Peyer's patch (tissue), 4 donors: ENCODE results near the gene KCNN4. TPM values are rescaled to one million over a fixed set of nuclear protein-coding genes. Genes with fewer than 3 reads are reported as not detected.

Experiments used
- DNase-seq, 3 donors: peaks; one replicate each; pipeline ENCODE4 v3.0.0-alpha.2; 2017 to 2019
- H3K27ac ChIP-seq, 4 donors: fragments of 200-600 bp; sonication (generic); one replicate each; pipeline ENCODE4 v1.5.1; 2016 to 2019
- H3K27me3 ChIP-seq, 2 donors: fragments of 200-600 bp; sonication (generic); one replicate each; pipeline ENCODE4 v1.5.1; 2019
- H3K36me3 ChIP-seq, 3 donors: fragments of 200-600 bp; sonication (generic); one replicate each; pipeline ENCODE4 v1.5.1; 2016 to 2019
- H3K4me1 ChIP-seq, 4 donors: fragments of 200-600 bp; sonication (generic); one replicate each; pipeline ENCODE4 v1.5.1; 2016 to 2019
- H3K4me3 ChIP-seq, 4 donors: fragments of 200-600 bp; sonication (generic); 1 replicate in 3 of 4; 2 replicates in 1 of 4; pipeline ENCODE4 v1.5.1; 2016 to 2019; ENCODE audit warnings: mild to moderate bottlenecking in 1 of 4
- H3K9me3 ChIP-seq, 4 donors: fragments of 200-600 bp; sonication (generic); one replicate each; pipeline ENCODE4 v1.5.1; 2016 to 2019; ENCODE audit warnings: mild to moderate bottlenecking in 1 of 4
- POLR2A ChIP-seq, 2 donors: fragments of 450-650 bp; IDR thresholded peaks; one replicate each; pipeline ENCODE4 v1.5.1; 2017; ENCODE audit warnings: antibody characterized with exemption in 2 of 2, mild to moderate bottlenecking in 2 of 2, moderate library complexity in 2 of 2
- total RNA-seq, 4 donors: library from RNA; depleted of rRNA; stranded (reverse); fragments of >200 nt; gene quantifications; one replicate each; pipeline ENCODE4 v1.1.0, GENCODE V29; 2016
- TF ChIP-seq, protein P1 (sequence below), 6 experiments: fragments of 450-650 bp in 4 of 6; fragments of 200-600 bp in 2 of 6; sonication (generic) in 1 of 6; IDR thresholded peaks; one replicate each; pipeline ENCODE4 v1.5.1; 2017 to 2019; ENCODE audit warnings: antibody characterized with exemption in 6 of 6, mild to moderate bottlenecking in 3 of 6, moderate library complexity in 1 of 6

Gene KCNN4
- total RNA-seq, 4 donors from 2014 or later, result 5.1 to 54.5 (median 33.1) TPM

GRCh38 chr19:43760941-43761340 lies 19.8 kb downstream of the KCNN4 start:
- Histone ChIP-seq H3K4me1 (peaks cover 2 to 16% (median 8%) of the 10 kb centered on the region in 4 donors), H3K9me3 (no peaks in the 10 kb centered on the region), H3K4me3 (no peak overlapping the region), H3K27ac (no peak overlapping the region), H3K36me3 (no peaks in the 10 kb centered on the region), H3K27me3 (no peaks in the 10 kb centered on the region)
- TF ChIP-seq, protein P1, sequence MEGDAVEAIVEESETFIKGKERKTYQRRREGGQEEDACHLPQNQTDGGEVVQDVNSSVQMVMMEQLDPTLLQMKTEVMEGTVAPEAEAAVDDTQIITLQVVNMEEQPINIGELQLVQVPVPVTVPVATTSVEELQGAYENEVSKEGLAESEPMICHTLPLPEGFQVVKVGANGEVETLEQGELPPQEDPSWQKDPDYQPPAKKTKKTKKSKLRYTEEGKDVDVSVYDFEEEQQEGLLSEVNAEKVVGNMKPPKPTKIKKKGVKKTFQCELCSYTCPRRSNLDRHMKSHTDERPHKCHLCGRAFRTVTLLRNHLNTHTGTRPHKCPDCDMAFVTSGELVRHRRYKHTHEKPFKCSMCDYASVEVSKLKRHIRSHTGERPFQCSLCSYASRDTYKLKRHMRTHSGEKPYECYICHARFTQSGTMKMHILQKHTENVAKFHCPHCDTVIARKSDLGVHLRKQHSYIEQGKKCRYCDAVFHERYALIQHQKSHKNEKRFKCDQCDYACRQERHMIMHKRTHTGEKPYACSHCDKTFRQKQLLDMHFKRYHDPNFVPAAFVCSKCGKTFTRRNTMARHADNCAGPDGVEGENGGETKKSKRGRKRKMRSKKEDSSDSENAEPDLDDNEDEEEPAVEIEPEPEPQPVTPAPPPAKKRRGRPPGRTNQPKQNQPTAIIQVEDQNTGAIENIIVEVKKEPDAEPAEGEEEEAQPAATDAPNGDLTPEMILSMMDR (IDR thresholded peaks at IDR 0.05), result no peak
- no peak for TF ChIP-seq POLR2A (IDR thresholded peaks at IDR 0.05)
- no peak for DNase-seq

- H3K27me3 ChIP-seq, result no peaks in the 10 kb centered on the region
- no peaks in the 10 kb centered on the region for H3K9me3 ChIP-seq
- H3K36me3 ChIP-seq, result no peaks in the 10 kb centered on the region
- H3K4me3 ChIP-seq, result no peak overlapping the region
- H3K4me1 ChIP-seq, result peaks cover 0 to 7% (median 0%) of the 10 kb centered on the region in 4 donors
- TF ChIP-seq POLR2A (IDR thresholded peaks at IDR 0.05), result no peak
- TF ChIP-seq, protein P1 (IDR thresholded peaks at IDR 0.05), result no peak
- H3K27ac ChIP-seq, result peak overlapping the region in 1 of 4 donors; percentile 40
- no peak for DNase-seq
Measured at GRCh38 chr19:43759515-43759914, 21.3 kb downstream of the KCNN4 start.

DNA sequence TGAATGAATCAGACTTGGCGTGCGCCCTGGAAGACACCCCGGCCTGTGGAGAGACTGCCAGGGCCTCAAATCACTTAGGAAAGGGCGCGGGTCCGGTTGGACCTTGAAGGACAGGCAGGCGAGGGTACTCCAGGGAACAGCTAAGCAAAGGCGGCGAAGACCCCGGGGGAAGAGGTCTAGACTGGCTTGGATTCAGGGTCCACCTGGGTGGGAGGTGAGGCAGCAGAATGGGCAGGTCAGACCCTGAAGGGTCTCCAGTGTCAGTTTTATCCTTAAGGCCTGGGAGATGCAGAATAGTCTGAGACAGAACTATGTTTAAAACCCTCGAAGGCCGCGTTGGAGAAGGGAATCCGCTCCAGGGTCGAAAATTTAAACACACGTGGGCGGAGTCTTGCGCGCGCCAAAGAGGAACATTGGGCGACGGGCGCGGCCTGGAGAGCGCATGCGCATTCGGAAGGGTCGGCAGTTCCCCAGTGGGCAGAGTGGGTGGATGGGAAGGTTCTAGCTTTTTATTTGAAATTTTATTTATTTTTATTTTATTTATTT lies 25.4 kb downstream of the KCNN4 start:
- Histone ChIP-seq H3K9me3 (no peaks in the 10 kb centered on the region), H3K27me3 (no peaks in the 10 kb centered on the region), H3K36me3 (peaks cover 0 to 10% (median 0%) of the 10 kb centered on the region in 3 donors), H3K4me1 (peaks cover 0 to 16% (median 8%) of the 10 kb centered on the region in 4 donors), H3K27ac (peak overlapping the region; percentile 94 to 99 (median 96)), H3K4me3 (peak overlapping the region; percentile 55 to 66 (median 65))
- DNase-seq, result peak; percentile 80 to 92 (median 85)
- TF ChIP-seq, protein P1 (IDR thresholded peaks at IDR 0.05), result no peak
- no peak for TF ChIP-seq POLR2A (IDR thresholded peaks at IDR 0.05)

DNA sequence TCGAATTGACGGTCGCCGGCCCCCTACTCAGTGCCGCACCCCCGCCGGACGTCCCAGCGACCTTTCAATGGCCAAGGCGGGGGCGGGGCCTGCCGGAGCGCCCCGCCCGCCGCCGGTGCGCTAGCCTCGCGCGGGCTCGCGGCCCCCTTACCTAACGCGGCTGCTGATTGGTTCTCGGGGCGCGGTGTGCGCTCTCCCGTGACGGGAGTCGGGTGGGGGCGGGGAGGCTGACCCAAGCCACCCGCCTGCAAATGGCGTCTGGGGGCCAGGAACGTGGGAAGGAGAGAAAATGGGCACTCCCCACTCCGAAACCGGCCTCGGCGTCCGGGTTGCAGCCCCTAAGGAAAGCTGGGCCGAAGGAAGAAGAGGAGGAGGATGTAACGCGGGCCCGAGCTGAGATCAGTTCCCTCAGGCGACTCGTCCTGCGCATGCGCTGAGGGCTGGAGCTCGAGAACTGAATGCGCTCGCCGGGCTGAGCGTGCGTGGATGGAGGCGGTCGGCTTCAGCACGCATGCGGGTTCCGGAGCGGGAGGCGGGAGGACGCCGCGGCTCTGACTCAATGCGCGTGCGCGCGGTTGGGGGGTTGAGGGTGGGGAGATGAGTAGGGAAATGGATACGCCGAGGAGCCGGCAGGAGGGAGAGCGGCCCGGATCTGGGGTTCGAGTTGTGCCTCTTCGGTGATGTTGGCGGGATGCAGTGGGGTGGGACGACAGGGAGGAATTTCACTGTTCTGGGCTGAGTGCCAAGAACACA lies 26.1 kb downstream of the KCNN4 start, which contains the start of gene SMG9:
SMG9 (minus strand) TSS at position 460 of the 753 bp plus-strand sequence. CDS start 4,221 bp downstream, outside the sequence.
- peak; percentile 96 to 99 (median 98) for DNase-seq
- H3K36me3 ChIP-seq, result peaks cover 0 to 16% (median 0%) of the 10 kb centered on the region in 3 donors
- H3K4me3 ChIP-seq, result peak within 1 kb of the TSS; percentile 55 to 66 (median 65)
- no peaks in the 10 kb centered on the region for H3K27me3 ChIP-seq
- H3K9me3 ChIP-seq, result no peaks in the 10 kb centered on the region
- H3K27ac ChIP-seq, result peak within 1 kb of the TSS; percentile 94 to 99 (median 96)
- peak; percentile 70 to 75 for TF ChIP-seq POLR2A (IDR thresholded peaks at IDR 0.05)
- TF ChIP-seq, protein P1 (IDR thresholded peaks at IDR 0.05), result peak in 1 of 6 experiments; percentile 14
- H3K4me1 ChIP-seq, result peaks cover 0 to 16% (median 8%) of the 10 kb centered on the region in 4 donors

GRCh38 chr19:43754253-43754502 lies 26.6 kb downstream of the KCNN4 start:
- peaks cover 0 to 21% (median 0%) of the 10 kb centered on the region in 3 donors for H3K36me3 ChIP-seq
- H3K4me1 ChIP-seq, result peaks cover 0 to 16% (median 8%) of the 10 kb centered on the region in 4 donors
- H3K27ac ChIP-seq, result peak overlapping the region; percentile 94 to 99 (median 96)
- peak overlapping the region; percentile 55 to 66 (median 65) for H3K4me3 ChIP-seq
- TF ChIP-seq, protein P1 (IDR thresholded peaks at IDR 0.05), result no peak
- TF ChIP-seq POLR2A (IDR thresholded peaks at IDR 0.05), result no peak
- H3K9me3 ChIP-seq, result no peaks in the 10 kb centered on the region
- no peaks in the 10 kb centered on the region for H3K27me3 ChIP-seq
- no peak for DNase-seq
